Activated T-cell treated with anti-CD3 and anti-CD28 coated beads, Interleukin-2, amount 50 U/mL, for 4 hours (primary cell): Measurements from ENCODE around the gene AUNIP. TPM values are rescaled to one million over a fixed set of nuclear protein-coding genes. Genes with fewer than 3 reads are reported as not detected.

ENCODE experiments used
- ATAC-seq, 2 donors: fragments of 200-7000 bp; cut with Tn5 transposase; one replicate each; pipeline ENCODE4 v1.10.0; 2021
- DNase-seq: peaks from one replicate; pipeline ENCODE4 v3.0.0-alpha.2; 2020
- H3K27me3 Mint-ChIP-seq: one replicate; pipeline ENCODE4 v1.8.0; 2021; ENCODE audit warnings: low read depth, mixed read lengths
- H3K36me3 Mint-ChIP-seq: one replicate; pipeline ENCODE4 v1.8.0; 2022; ENCODE audit warnings: mixed read lengths; ENCODE audit not compliant: insufficient read depth
- H3K4me1 Mint-ChIP-seq: one replicate; pipeline ENCODE4 v1.8.0; 2021; ENCODE audit warnings: low read depth, mixed read lengths
- H3K4me3 Mint-ChIP-seq: one replicate; pipeline ENCODE4 v1.8.0; 2021; ENCODE audit warnings: mild to moderate bottlenecking, moderate library complexity, mixed read lengths
- H3K9me3 Mint-ChIP-seq: one replicate; pipeline ENCODE4 v1.8.0; 2021; ENCODE audit warnings: mixed read lengths
- total RNA-seq, 3 donors: library from RNA; stranded (reverse); gene quantifications; one replicate each; pipeline ENCODE4 v1.2.1, GENCODE V29; 2021

AUNIP gene
- total RNA-seq, 3 donors from 2014 or later, result 4.1 to 4.6 (median 4.5) TPM

- Mint-ChIP-seq H3K9me3 (no peaks in the 10 kb centered on the region), H3K36me3 (peaks cover 14% of the 10 kb centered on the region), H3K4me3 (no peak overlapping the region), H3K27me3 (no peaks in the 10 kb centered on the region), H3K4me1 (peaks cover 8% of the 10 kb centered on the region)
- no peak for ATAC-seq
- DNase-seq, result no peak
These were observed 38.5 kb upstream of the AUNIP start for GRCh38 chr1:25897754-25898153.

- ATAC-seq (no peak), DNase-seq (no peak)
- Mint-ChIP-seq H3K27me3 (no peaks in the 10 kb centered on the region), H3K36me3 (peaks cover 14% of the 10 kb centered on the region), H3K4me3 (no peak overlapping the region), H3K4me1 (peaks cover 8% of the 10 kb centered on the region), H3K9me3 (no peaks in the 10 kb centered on the region)
These were observed 37.0 kb upstream of the AUNIP start for GRCh38 chr1:25896266-25896665.

GRCh38 chr1:25895365-25895990 is 36.2 kb upstream of the AUNIP start:
- Mint-ChIP-seq H3K36me3 (peaks cover 8% of the 10 kb centered on the region), H3K4me1 (peaks cover 8% of the 10 kb centered on the region), H3K9me3 (no peaks in the 10 kb centered on the region), H3K27me3 (no peaks in the 10 kb centered on the region), H3K4me3 (no peak overlapping the region)
- ATAC-seq, result peak; percentile 98 to 99
- DNase-seq, result peak; percentile 86

GRCh38 chr1:25893116-25893515 is 33.9 kb upstream of the AUNIP start:
- H3K4me3 Mint-ChIP-seq, result no peak overlapping the region

GRCh38 chr1:25891606-25892005 is 32.3 kb upstream of the AUNIP start:
- Mint-ChIP-seq H3K9me3 (no peaks in the 10 kb centered on the region), H3K36me3 (no peaks in the 10 kb centered on the region), H3K4me3 (no peak overlapping the region), H3K27me3 (no peaks in the 10 kb centered on the region), H3K4me1 (peaks cover 8% of the 10 kb centered on the region)
- no peak for ATAC-seq
- DNase-seq, result no peak

More at GRCh38 chr1:25893116-25893515, 33.9 kb upstream of the AUNIP start:
- Mint-ChIP-seq H3K27me3 (no peaks in the 10 kb centered on the region), H3K9me3 (no peaks in the 10 kb centered on the region), H3K36me3 (no peaks in the 10 kb centered on the region), H3K4me1 (peaks cover 8% of the 10 kb centered on the region)
- no peak for ATAC-seq
- no peak for DNase-seq

GRCh38 chr1:25890239-25891034 is 31.2 kb upstream of the AUNIP start:
- H3K9me3 Mint-ChIP-seq, result no peaks in the 10 kb centered on the region
- H3K4me3 Mint-ChIP-seq, result no peak overlapping the region
- ATAC-seq, result no peak
- no peaks in the 10 kb centered on the region for H3K36me3 Mint-ChIP-seq
- DNase-seq, result no peak
- H3K27me3 Mint-ChIP-seq, result no peaks in the 10 kb centered on the region
- H3K4me1 Mint-ChIP-seq, result peaks cover 4% of the 10 kb centered on the region

- H3K27me3 Mint-ChIP-seq, result no peaks in the 10 kb centered on the region
- no peaks in the 10 kb centered on the region for H3K36me3 Mint-ChIP-seq
- ATAC-seq (no peak), DNase-seq (no peak)
- no peaks in the 10 kb centered on the region for H3K4me1 Mint-ChIP-seq
- no peaks in the 10 kb centered on the region for H3K9me3 Mint-ChIP-seq
- no peak overlapping the region for H3K4me3 Mint-ChIP-seq
These were observed 30.2 kb upstream of the AUNIP start for GRCh38 chr1:25889470-25889869.

GRCh38 chr1:25888426-25888987 is 29.2 kb upstream of the AUNIP start:
- DNase-seq (no peak), ATAC-seq (no peak)
- no peaks in the 10 kb centered on the region for H3K4me1 Mint-ChIP-seq
- no peaks in the 10 kb centered on the region for H3K27me3 Mint-ChIP-seq
- H3K9me3 Mint-ChIP-seq, result no peaks in the 10 kb centered on the region
- no peak overlapping the region for H3K4me3 Mint-ChIP-seq
- no peaks in the 10 kb centered on the region for H3K36me3 Mint-ChIP-seq

- H3K27me3 Mint-ChIP-seq, result no peaks in the 10 kb centered on the region
- no peak overlapping the region for H3K4me3 Mint-ChIP-seq
- ATAC-seq (no peak), DNase-seq (no peak)
- H3K9me3 Mint-ChIP-seq, result no peaks in the 10 kb centered on the region
- no peaks in the 10 kb centered on the region for H3K36me3 Mint-ChIP-seq
- no peaks in the 10 kb centered on the region for H3K4me1 Mint-ChIP-seq
These were observed 26.3 kb upstream of the AUNIP start for GRCh38 chr1:25885602-25886001.

GRCh38 chr1:25881266-25881665 is 22.0 kb upstream of the AUNIP start:
- Mint-ChIP-seq H3K36me3 (no peaks in the 10 kb centered on the region), H3K27me3 (no peaks in the 10 kb centered on the region), H3K4me3 (no peak overlapping the region), H3K4me1 (no peaks in the 10 kb centered on the region), H3K9me3 (no peaks in the 10 kb centered on the region)
- DNase-seq (no peak), ATAC-seq (no peak)

GRCh38 chr1:25880518-25880917 is 21.3 kb upstream of the AUNIP start:
- ATAC-seq (no peak), DNase-seq (no peak)
- Mint-ChIP-seq H3K9me3 (no peaks in the 10 kb centered on the region), H3K4me3 (no peak overlapping the region), H3K36me3 (no peaks in the 10 kb centered on the region), H3K4me1 (peaks cover 2% of the 10 kb centered on the region), H3K27me3 (no peaks in the 10 kb centered on the region)

GRCh38 chr1:25879675-25880074 is 20.4 kb upstream of the AUNIP start:
- ATAC-seq, result no peak
- Mint-ChIP-seq H3K36me3 (no peaks in the 10 kb centered on the region), H3K4me1 (peaks cover 6% of the 10 kb centered on the region), H3K9me3 (no peaks in the 10 kb centered on the region), H3K4me3 (no peak overlapping the region), H3K27me3 (no peaks in the 10 kb centered on the region)
- no peak for DNase-seq

GRCh38 chr1:25878690-25879089 is 19.4 kb upstream of the AUNIP start:
- no peaks in the 10 kb centered on the region for H3K27me3 Mint-ChIP-seq
- H3K36me3 Mint-ChIP-seq, result no peaks in the 10 kb centered on the region
- no peak for DNase-seq
- ATAC-seq, result no peak
- H3K4me1 Mint-ChIP-seq, result peaks cover 7% of the 10 kb centered on the region
- H3K9me3 Mint-ChIP-seq, result no peaks in the 10 kb centered on the region
- no peak overlapping the region for H3K4me3 Mint-ChIP-seq

- no peak overlapping the region for H3K4me3 Mint-ChIP-seq
- H3K9me3 Mint-ChIP-seq, result no peaks in the 10 kb centered on the region
- H3K4me1 Mint-ChIP-seq, result peaks cover 7% of the 10 kb centered on the region
- H3K27me3 Mint-ChIP-seq, result no peaks in the 10 kb centered on the region
- ATAC-seq, result no peak
- DNase-seq, result no peak
- H3K36me3 Mint-ChIP-seq, result no peaks in the 10 kb centered on the region
These were observed 17.9 kb upstream of the AUNIP start for GRCh38 chr1:25877155-25877554.

- no peak for ATAC-seq
- DNase-seq, result no peak
- H3K36me3 Mint-ChIP-seq, result no peaks in the 10 kb centered on the region
These were observed 17.4 kb upstream of the AUNIP start for GRCh38 chr1:25876693-25877077.

More at GRCh38 chr1:25876693-25877077, 17.4 kb upstream of the AUNIP start:
- H3K9me3 Mint-ChIP-seq, result no peaks in the 10 kb centered on the region
- no peaks in the 10 kb centered on the region for H3K27me3 Mint-ChIP-seq
- no peak overlapping the region for H3K4me3 Mint-ChIP-seq
- H3K4me1 Mint-ChIP-seq, result peaks cover 7% of the 10 kb centered on the region
